K562 (cell line): ENCODE data around the gene C6orf62. TPM values are rescaled to one million over a fixed set of nuclear protein-coding genes. Genes with fewer than 3 reads are reported as not detected.
"Not testable (repeated sequence)": the region's sequence is repeated elsewhere in the genome, so short reads cannot be mapped to it uniquely, and the experiment has no call there.

Experiments
- ATAC-seq: fragments of 200-7000 bp; cut with Tn5 transposase; 3 replicates; pipeline ENCODE4 v1.9.1; 2020; ENCODE audit warnings: moderate library complexity
- BruUV-seq: library from RNA; stranded (reverse); fragments of 400-500 nt; replicated peaks from 2 replicates; lab custom pipeline; 2021; lab: Mats Ljungman, UMichigan
- CTCF ChIA-PET: fragments of 300-600 bp; formaldehyde crosslinking; extraction: SDS; loops from one replicate; lab custom pipeline; 2021; ENCODE audit warnings: low intra/inter-chr PET ratio; lab: Yijun Ruan, JAX
- POLR2A ChIA-PET: fragments of 300-600, 350-650 bp; sonication (Branson Sonifier 250); formaldehyde crosslinking; extraction: SDS; loops from one replicate; lab custom pipeline; 2021; ENCODE audit warnings: antibody characterized with exemption, inconsistent platforms; lab: Yijun Ruan, JAX
- DNase-seq, 4 experiments: peaks; one replicate each; pipeline versions ENCODE4 v3.0.0 to v3.0.0-alpha.2; 2011 to 2018; ENCODE audit warnings: low spot score in 3 of 4, mixed read lengths in 3 of 4; ENCODE audit errors: extremely low read depth in 1 of 4
- FAIRE-seq: peaks from 2 replicates; lab custom pipeline; 2011; peaks lifted over from hg19 to GRCh38; lab: Jason Lieb, UNC
- H2AFZ ChIP-seq: 2 replicates; pipeline ENCODE4 v1.6.0; 2011; ENCODE audit warnings: low read depth, low read length, control low read depth, inconsistent platforms
- H3K27ac ChIP-seq: fragments of 200-600 bp; 3 replicates; pipeline ENCODE4 v1.8.0; 2011; ENCODE audit warnings: low read depth, mild to moderate bottlenecking, control low read depth, inconsistent platforms, low read length, moderate library complexity, mixed read lengths; ENCODE audit errors: extremely low read depth
- H3K27me3 ChIP-seq, 2 experiments: fragments of 300-600 bp in 1 of 2; 2 replicates in 1 of 2; 3 replicates in 1 of 2; pipeline versions ENCODE4 v1.6.0 to v1.8.0; 2011; ENCODE audit warnings: inconsistent platforms in 2 of 2, low read length in 2 of 2, mild to moderate bottlenecking in 1 of 2, mixed read lengths in 1 of 2, moderate library complexity in 1 of 2; ENCODE audit not compliant: control insufficient read depth in 2 of 2, insufficient read depth in 2 of 2
- H3K36me3 ChIP-seq: fragments of 300-600 bp; 3 replicates; pipeline ENCODE4 v1.8.0; 2011; ENCODE audit warnings: mild to moderate bottlenecking, low read length, inconsistent platforms; ENCODE audit not compliant: control insufficient read depth, insufficient read depth
- H3K4me1 ChIP-seq, 2 experiments: fragments of 200-600 bp in 1 of 2; replicated peaks in 1 of 2; 2 replicates in 1 of 2; 3 replicates in 1 of 2; pipeline versions ENCODE4 v1.5.1 to v1.8.0; 2011; ENCODE audit warnings: inconsistent platforms in 2 of 2, low read length in 2 of 2, mild to moderate bottlenecking in 1 of 2, mixed read lengths in 1 of 2, moderate library complexity in 1 of 2; ENCODE audit not compliant: control insufficient read depth in 2 of 2, insufficient read depth in 2 of 2
- H3K4me2 ChIP-seq: 2 replicates; pipeline ENCODE4 v1.6.1; 2011; ENCODE audit warnings: low read length, control low read depth, inconsistent platforms, mixed read lengths; ENCODE audit not compliant: insufficient read depth
- H3K4me3 ChIP-seq: fragments of 200-600 bp; sonication (generic), shearing (Covaris generic); 2 replicates; pipeline ENCODE4 v1.5.1; 2016; ENCODE audit warnings: control low read depth, inconsistent platforms
- H3K79me2 ChIP-seq: fragments of 200-600 bp; 3 replicates; pipeline ENCODE4 v1.8.0; 2011; ENCODE audit warnings: low read length, inconsistent platforms; ENCODE audit not compliant: control insufficient read depth, insufficient read depth
- H3K9ac ChIP-seq, 2 experiments: 2 replicates each; pipeline versions ENCODE4 v1.6.0 to v1.6.1; 2011; ENCODE audit warnings: low read depth in 2 of 2, low read length in 2 of 2, control low read depth in 1 of 2, inconsistent platforms in 1 of 2, mild to moderate bottlenecking in 1 of 2, mixed read lengths in 1 of 2; ENCODE audit not compliant: insufficient read depth in 1 of 2
- H3K9me1 ChIP-seq: one replicate; pipeline ENCODE4 v1.6.0; 2011; ENCODE audit warnings: inconsistent platforms, mild to moderate bottlenecking, low read length, moderate library complexity; ENCODE audit not compliant: control insufficient read depth, insufficient read depth
- H3K9me3 ChIP-seq: replicated peaks from 2 replicates; pipeline ENCODE4 v1.5.1; 2011; ENCODE audit warnings: low read depth, low read length, inconsistent platforms; ENCODE audit not compliant: control insufficient read depth, insufficient read depth
- H4K20me1 ChIP-seq: replicated peaks from 2 replicates; pipeline ENCODE4 v1.6.1; 2011; ENCODE audit warnings: low read length, inconsistent platforms, mixed read lengths; ENCODE audit not compliant: control insufficient read depth, insufficient read depth
- CBX2 ChIP-seq: fragments of 200-600 bp; sonication (generic); IDR thresholded peaks from one replicate; pipeline ENCODE4 v1.6.1; 2012; ENCODE audit warnings: mild to moderate bottlenecking, low read length, inconsistent platforms; ENCODE audit not compliant: insufficient read depth, poor library complexity, severe bottlenecking
- ELF1 ChIP-seq: fragments of 200-800 bp; sonication (Bioruptor generic); IDR thresholded peaks from 2 replicates; pipeline ENCODE4 v1.6.1; 2016; ENCODE audit warnings: missing genetic modification characterization, missing compliant biosample characterization
- EP300 ChIP-seq: IDR thresholded peaks from 2 replicates; pipeline ENCODE4 v1.6.1; 2012; ENCODE audit warnings: low read length, improper control_type of control experiment
- MTA2 ChIP-seq: fragments of 450-650 bp; IDR thresholded peaks from 2 replicates; pipeline ENCODE4 v1.6.1; 2016; ENCODE audit warnings: low read depth
- ZBED1 ChIP-seq: IDR thresholded peaks from 2 replicates; pipeline ENCODE4 v1.6.1; 2014
- WGBS: fragments of 100-300 bp; shearing (Covaris generic); methylation state at CpG from one replicate; pipeline ENCODE4 v1.1.6; 2016; ENCODE audit warnings: low coverage, mixed read lengths; ENCODE audit not compliant: insufficient coverage; ENCODE audit errors: missing lambda C conversion rate; 5-methylcytosine and 5-hydroxymethylcytosine counted together
- in situ Hi-C: fragments of 300-500 bp; cut with MboI; formaldehyde crosslinking; loops from 4 replicates; pipeline ENCODE4 v1.15.0; 2018; ENCODE audit warnings: inconsistent platforms, mixed read lengths
- intact Hi-C: fragments of 100-400 bp; cut with micrococcal nuclease; formaldehyde crosslinking; loops from 2 replicates; pipeline ENCODE4 v1.14.2; 2022
- polyA plus RNA-seq, 8 experiments: library from polyadenylated mRNA; depleted of rRNA in 4 of 8; stranded (reverse) in 5 of 8; unstranded in 3 of 8; fragments of >200 nt; fragmentation: Nextera tagmentation in 2 of 8; fragmentation: Illumina TruSeq in 1 of 8; extraction: Ambion mirVana in 2 of 8; extraction: Trizol in 1 of 8; gene quantifications; 2 replicates each; pipeline versions ENCODE4 v1.2.1 to v1.2.3, GENCODE V29; 2011 to 2014; ENCODE audit warnings: inconsistent platforms in 1 of 8, missing spikeins in 1 of 8
- total RNA-seq, 7 experiments: library from RNA; depleted of rRNA in 6 of 7; stranded (reverse); fragments of >200 nt in 6 of 7; fragmentation: Illumina TruSeq in 2 of 7; extraction: Trizol in 2 of 7; gene quantifications; 2 replicates each; pipeline versions ENCODE4 v1.2.1 to v1.2.3, GENCODE V29; 2011 to 2021; ENCODE audit warnings: low replicate concordance in 1 of 7
- TF ChIP-seq, protein P1 (sequence below): fragments of 250-450 bp; sonication (Bioruptor Pico); IDR thresholded peaks from 2 replicates; pipeline ENCODE4 v1.4.0; 2020; ENCODE audit warnings: borderline replicate concordance

The C6orf62 gene
- total and polyA plus RNA-seq, 9 of the 15 experiments (the other 6 are each of a cell fraction or from before 2014, with no cell fraction given): 48.5 to 579 (median 111) TPM

DNA sequence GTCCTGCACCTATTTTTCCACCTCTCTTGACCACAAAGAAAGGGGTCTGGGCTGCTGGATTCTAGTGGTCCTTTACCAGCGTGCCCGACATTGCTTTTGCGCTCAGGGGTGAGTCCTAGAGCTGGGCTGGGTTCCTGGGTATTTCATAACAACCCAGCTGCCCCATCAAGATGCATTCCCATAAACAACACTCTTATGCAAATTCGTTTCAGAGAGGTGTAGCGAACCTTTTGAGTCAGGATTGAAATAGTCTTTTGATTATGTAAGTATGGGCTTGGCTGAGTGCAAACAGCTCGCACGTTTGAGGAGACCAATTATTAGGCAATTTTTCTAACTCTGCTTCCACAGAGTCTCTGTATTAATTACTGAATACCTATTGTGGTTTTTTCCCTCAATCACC is 38.4 kb downstream of the C6orf62 start:
- peaks cover 3% of the 10 kb centered on the region; the same call in 1 of the 3 replicates for H3K79me2 ChIP-seq
- FAIRE-seq: no peak
- no peaks in the 10 kb centered on the region for H3K27me3 ChIP-seq
- ChIA-PET POLR2A (interaction anchor here (0.6 kb wide), 1 partner anchor 111 kb away, joined by 3 read pairs; no protein-coding TSS in a partner anchor), CTCF (no interaction called here)
- no peaks in the 10 kb centered on the region for H3K9me1 ChIP-seq
- DNase-seq: no peak
- H3K4me2 ChIP-seq: no peak overlapping the region
- intact Hi-C loops: no loop called here
- no peak for ATAC-seq
- 79% methylated on average over 7 of the region's 7 CpGs for WGBS
- no peaks in the 10 kb centered on the region for H4K20me1 ChIP-seq
- H3K9ac ChIP-seq: no peak overlapping the region
- peaks cover 4 to 7% of the 10 kb centered on the region in 2 experiments; a peak in 3 of 5 replicates for H3K4me1 ChIP-seq
- H3K9me3 ChIP-seq: no peaks in the 10 kb centered on the region
- no peak for TF ChIP-seq EP300
- TF ChIP-seq, protein P1, sequence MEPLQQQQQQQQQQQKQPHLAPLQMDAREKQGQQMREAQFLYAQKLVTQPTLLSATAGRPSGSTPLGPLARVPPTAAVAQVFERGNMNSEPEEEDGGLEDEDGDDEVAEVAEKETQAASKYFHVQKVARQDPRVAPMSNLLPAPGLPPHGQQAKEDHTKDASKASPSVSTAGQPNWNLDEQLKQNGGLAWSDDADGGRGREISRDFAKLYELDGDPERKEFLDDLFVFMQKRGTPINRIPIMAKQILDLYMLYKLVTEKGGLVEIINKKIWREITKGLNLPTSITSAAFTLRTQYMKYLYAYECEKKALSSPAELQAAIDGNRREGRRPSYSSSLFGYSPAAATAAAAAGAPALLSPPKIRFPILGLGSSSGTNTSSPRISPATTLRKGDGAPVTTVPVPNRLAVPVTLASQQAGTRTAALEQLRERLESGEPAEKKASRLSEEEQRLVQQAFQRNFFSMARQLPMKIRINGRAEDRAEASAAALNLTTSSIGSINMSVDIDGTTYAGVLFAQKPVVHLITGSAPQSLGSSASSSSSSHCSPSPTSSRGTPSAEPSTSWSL (CRISPR knock-in tag): no peak
- no peak for TF ChIP-seq MTA2
- no peak for TF ChIP-seq ZBED1
- no peak for TF ChIP-seq CBX2
- TF ChIP-seq ELF1 (tag): no peak
- H3K27ac ChIP-seq: no peak overlapping the region
- no peak overlapping the region for H2AFZ ChIP-seq
- no TSS peak for BruUV-seq
- no peak overlapping the region for H3K4me3 ChIP-seq
- H3K36me3 ChIP-seq: no peaks in the 10 kb centered on the region
- in situ Hi-C loops: no loop called here

DNA sequence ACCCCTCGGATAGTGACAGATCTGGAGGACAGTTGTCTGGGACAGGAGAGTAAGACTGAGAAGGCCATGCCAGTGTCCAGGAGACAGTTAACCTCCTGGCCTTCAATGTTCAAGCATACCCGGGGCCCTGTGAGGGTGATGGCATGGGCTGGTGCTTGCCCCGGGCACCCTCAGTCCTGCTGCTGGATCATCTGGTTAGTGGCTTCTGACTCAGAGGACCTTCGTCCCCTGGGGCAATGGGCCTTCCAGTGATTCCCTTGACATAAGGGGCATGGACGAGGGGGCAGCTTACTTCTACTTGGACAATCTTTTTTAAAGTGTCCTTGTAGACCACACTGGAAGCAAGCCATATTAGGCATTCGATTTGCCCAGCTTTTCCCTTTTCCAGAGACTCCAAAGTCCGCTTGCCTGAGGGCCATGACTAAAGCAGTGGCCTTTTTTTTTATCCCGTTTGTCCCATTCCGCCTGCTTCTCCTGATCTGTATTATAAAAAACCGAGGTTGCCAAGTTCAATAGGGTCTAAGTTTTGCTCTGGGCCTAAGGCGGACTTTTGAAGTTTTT is 40.1 kb downstream of the C6orf62 start:
- H3K4me1 ChIP-seq, CTCF ChIA-PET, H3K9ac ChIP-seq, FAIRE-seq, ATAC-seq, H3K36me3 ChIP-seq, H3K79me2 ChIP-seq, H3K9me3 ChIP-seq, BruUV-seq, H3K9me1 ChIP-seq, H3K27me3 ChIP-seq, H3K27ac ChIP-seq, H4K20me1 ChIP-seq, H3K4me2 ChIP-seq, in situ Hi-C loops, DNase-seq, H2AFZ ChIP-seq, intact Hi-C loops, H3K4me3 ChIP-seq: not testable (repeated sequence)
- WGBS: 68% methylated on average over 9 of the region's 11 CpGs
- POLR2A ChIA-PET: interaction anchor here (0.6 kb wide), 1 partner anchor 11 kb away, joined by 3 read pairs; no protein-coding TSS in a partner anchor
